ENCODE measurements around the gene ETS2. TPM values are rescaled to one million over a fixed set of nuclear protein-coding genes. Genes with fewer than 3 reads are reported as not detected.

Gene ETS2
- total RNA-seq, 1 donor from 2014 or later, result 22.4 TPM

DNA sequence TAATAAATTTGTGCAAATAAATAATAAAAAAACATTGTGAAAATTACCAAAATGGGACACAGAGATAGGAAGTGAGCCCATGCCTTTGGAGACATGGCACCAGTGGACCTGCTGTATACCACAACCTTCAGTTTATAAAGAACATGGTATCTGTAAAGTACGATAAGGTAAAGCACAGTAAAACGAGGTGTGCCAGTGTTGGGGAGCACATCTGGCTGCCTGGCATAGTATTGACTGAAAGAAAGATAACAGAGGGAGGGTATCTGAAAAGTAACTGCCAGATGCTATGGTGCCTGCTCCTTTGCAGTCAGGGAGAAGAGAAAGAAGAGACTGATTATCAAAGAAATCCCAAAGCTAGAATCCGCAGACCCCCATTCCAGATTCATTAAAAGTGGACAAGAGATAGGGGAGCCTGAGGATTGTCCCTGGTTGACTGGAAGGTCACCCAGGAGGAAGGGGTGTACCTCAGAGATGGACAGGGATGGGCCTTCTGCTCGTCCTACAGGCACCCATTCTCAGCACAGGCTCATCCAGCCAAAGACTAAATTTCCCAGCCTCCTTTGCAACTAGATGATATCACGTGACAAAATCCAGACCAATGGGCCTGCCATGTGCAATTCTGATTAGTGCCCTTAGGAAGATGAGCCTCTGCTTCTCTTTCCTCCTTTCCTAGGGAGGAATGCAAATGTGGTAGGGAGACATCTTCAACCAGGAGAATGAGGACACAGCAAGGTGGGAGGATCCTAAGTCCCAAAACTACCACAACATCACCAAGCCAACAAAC is 12.9 kb upstream of the ETS2 start:
- H4K20me1 ChIP-seq (ENCODE audit: low read depth), result no peaks in the 10 kb centered on the region
- Mint-ChIP-seq H3K4me3 (no peak overlapping the region), H3K4me1 (peaks cover 28% of the 10 kb centered on the region), H3K9me3 (peaks cover 3% of the 10 kb centered on the region), H3K36me3 (no peaks in the 10 kb centered on the region), H3K27ac (no peak overlapping the region), H3K27me3 (ENCODE audit: insufficient read depth, low read depth) (peaks cover 12% of the 10 kb centered on the region)
- no peak overlapping the region for H3K9ac ChIP-seq
- no peak overlapping the region for H3K27ac ChIP-seq
- no peaks in the 10 kb centered on the region for H3F3A ChIP-seq (ENCODE audit: low read depth)
- H3K79me2 ChIP-seq (ENCODE audit: low read depth), result no peaks in the 10 kb centered on the region
- no peak for DNase-seq (ENCODE audit: low spot score)
- no peaks in the 10 kb centered on the region for H3K9me3 ChIP-seq (ENCODE audit: low read depth)
- H3K4me2 ChIP-seq, result no peak overlapping the region
- TF ChIP-seq EZH2phosphoT487 (IDR thresholded peaks at IDR 0.05), result no peak
- no peak overlapping the region for H3K4me3 ChIP-seq
- peaks cover 10% of the 10 kb centered on the region for H3K4me1 ChIP-seq
- no peaks in the 10 kb centered on the region for H3K27me3 ChIP-seq
- H2AFZ ChIP-seq (replicated peaks), result no peak overlapping the region
- no peaks in the 10 kb centered on the region for H3K36me3 ChIP-seq

DNA sequence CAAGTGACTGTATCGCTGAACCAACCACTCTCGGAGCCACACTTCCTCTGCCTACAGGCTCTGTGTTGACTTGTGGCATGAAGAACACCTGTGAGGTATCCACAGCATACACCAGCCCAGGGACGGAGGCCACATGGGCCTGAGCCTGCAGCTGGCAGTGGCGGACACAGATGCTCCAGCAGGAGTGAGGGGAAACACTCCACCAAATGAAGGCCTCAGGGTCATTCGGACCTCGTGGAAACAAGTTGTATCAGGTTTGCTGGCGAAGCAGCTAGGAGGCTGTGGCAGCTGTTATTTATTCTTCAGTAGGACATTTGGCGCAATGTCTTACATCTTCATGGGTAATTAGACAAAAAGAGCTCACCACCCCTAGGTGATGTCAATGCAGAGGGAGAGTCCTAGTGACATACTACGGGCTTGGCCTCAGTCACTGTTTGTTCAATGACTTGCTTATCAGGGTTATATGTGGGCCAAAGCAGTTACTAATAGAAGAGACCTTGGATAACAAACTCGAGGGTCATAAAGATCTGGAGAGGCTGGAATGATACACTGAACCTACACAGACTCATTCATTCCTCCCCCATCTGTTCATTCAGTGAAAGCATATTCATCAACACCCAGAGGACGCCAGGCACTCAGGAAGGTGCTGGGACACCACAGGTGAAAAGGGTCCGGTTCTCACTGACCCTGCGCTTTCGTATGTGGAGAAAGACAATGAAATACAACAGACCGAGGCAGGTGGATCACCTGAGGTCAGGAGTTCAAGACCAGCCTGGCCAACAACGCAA is 11.6 kb upstream of the ETS2 start:
- no peak for DNase-seq (ENCODE audit: low spot score)
- peaks cover 3% of the 10 kb centered on the region for H3K9me3 Mint-ChIP-seq
- Histone ChIP-seq H3K36me3 (no peaks in the 10 kb centered on the region), H2AFZ (replicated peaks) (no peak overlapping the region), H4K20me1 (ENCODE audit: low read depth) (no peaks in the 10 kb centered on the region), H3K9me3 (ENCODE audit: low read depth) (no peaks in the 10 kb centered on the region), H3K79me2 (ENCODE audit: low read depth) (no peaks in the 10 kb centered on the region), H3K4me2 (no peak overlapping the region), H3K9ac (no peak overlapping the region), H3K27me3 (no peaks in the 10 kb centered on the region), H3K27ac (no peak overlapping the region), H3K4me1 (peaks cover 10% of the 10 kb centered on the region), H3K4me3 (no peak overlapping the region), H3F3A (ENCODE audit: low read depth) (no peaks in the 10 kb centered on the region)
- H3K4me1 Mint-ChIP-seq, result peaks cover 32% of the 10 kb centered on the region
- TF ChIP-seq EZH2 (IDR thresholded peaks at IDR 0.05) (no peak), EZH2phosphoT487 (IDR thresholded peaks at IDR 0.05) (no peak)
- TF ChIP-seq, protein P1, sequence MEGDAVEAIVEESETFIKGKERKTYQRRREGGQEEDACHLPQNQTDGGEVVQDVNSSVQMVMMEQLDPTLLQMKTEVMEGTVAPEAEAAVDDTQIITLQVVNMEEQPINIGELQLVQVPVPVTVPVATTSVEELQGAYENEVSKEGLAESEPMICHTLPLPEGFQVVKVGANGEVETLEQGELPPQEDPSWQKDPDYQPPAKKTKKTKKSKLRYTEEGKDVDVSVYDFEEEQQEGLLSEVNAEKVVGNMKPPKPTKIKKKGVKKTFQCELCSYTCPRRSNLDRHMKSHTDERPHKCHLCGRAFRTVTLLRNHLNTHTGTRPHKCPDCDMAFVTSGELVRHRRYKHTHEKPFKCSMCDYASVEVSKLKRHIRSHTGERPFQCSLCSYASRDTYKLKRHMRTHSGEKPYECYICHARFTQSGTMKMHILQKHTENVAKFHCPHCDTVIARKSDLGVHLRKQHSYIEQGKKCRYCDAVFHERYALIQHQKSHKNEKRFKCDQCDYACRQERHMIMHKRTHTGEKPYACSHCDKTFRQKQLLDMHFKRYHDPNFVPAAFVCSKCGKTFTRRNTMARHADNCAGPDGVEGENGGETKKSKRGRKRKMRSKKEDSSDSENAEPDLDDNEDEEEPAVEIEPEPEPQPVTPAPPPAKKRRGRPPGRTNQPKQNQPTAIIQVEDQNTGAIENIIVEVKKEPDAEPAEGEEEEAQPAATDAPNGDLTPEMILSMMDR (IDR thresholded peaks at IDR 0.05), result no peak
- peak overlapping the region; percentile 15 for H3K4me3 Mint-ChIP-seq
- H3K27me3 Mint-ChIP-seq (ENCODE audit: insufficient read depth, low read depth), result peaks cover 12% of the 10 kb centered on the region
- no peak overlapping the region for H3K27ac Mint-ChIP-seq
- no peaks in the 10 kb centered on the region for H3K36me3 Mint-ChIP-seq

DNA sequence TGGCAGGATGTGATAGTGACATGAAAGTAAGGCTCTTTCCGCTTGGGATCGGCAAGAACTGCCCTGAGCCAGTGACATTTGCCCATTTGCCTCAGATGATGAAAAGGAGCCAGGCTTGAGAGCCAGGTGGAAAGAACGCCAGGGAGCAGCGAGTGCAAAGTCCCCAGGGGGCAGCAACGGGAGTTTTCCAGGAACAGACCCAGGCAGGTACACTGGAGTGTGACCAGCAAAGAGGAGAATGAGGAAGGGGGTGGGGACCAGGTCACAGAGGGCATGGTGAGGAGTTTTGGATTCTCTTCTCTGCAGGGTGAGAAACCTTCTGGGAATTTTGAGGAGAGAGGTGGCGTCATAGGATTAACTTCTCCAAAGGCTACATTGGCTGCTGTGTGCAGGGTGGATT is 10.8 kb upstream of the ETS2 start:
- peaks cover 32% of the 10 kb centered on the region for H3K4me1 Mint-ChIP-seq
- H3K4me1 ChIP-seq, result peaks cover 10% of the 10 kb centered on the region
- no peaks in the 10 kb centered on the region for H3K79me2 ChIP-seq (ENCODE audit: low read depth)
- H3K27ac ChIP-seq, result no peak overlapping the region
- no peak overlapping the region for H3K4me3 Mint-ChIP-seq
- no peak overlapping the region for H3K4me3 ChIP-seq
- H3K36me3 Mint-ChIP-seq, result no peaks in the 10 kb centered on the region
- H3K27me3 Mint-ChIP-seq (ENCODE audit: insufficient read depth, low read depth), result peaks cover 12% of the 10 kb centered on the region
- no peaks in the 10 kb centered on the region for H3K36me3 ChIP-seq
- TF ChIP-seq, protein P1 (IDR thresholded peaks at IDR 0.05), result no peak
- no peak for TF ChIP-seq EZH2phosphoT487 (IDR thresholded peaks at IDR 0.05)
- no peak for TF ChIP-seq EZH2 (IDR thresholded peaks at IDR 0.05)
- H3K9ac ChIP-seq, result no peak overlapping the region
- no peaks in the 10 kb centered on the region for H4K20me1 ChIP-seq (ENCODE audit: low read depth)
- H2AFZ ChIP-seq (replicated peaks), result no peak overlapping the region
- H3K9me3 Mint-ChIP-seq, result peaks cover 3% of the 10 kb centered on the region
- no peaks in the 10 kb centered on the region for H3K27me3 ChIP-seq
- no peaks in the 10 kb centered on the region for H3F3A ChIP-seq (ENCODE audit: low read depth)
- H3K27ac Mint-ChIP-seq, result no peak overlapping the region
- no peaks in the 10 kb centered on the region for H3K9me3 ChIP-seq (ENCODE audit: low read depth)
- no peak overlapping the region for H3K4me2 ChIP-seq
- no peak for DNase-seq (ENCODE audit: low spot score)
